Activated T-cell treated with anti-CD3 and anti-CD28 coated beads for 1 hour (primary cell): ENCODE data around the gene SORCS2.

Source experiments
- DNase-seq: peaks from one replicate; pipeline ENCODE4 v3.0.0-alpha.2; 2020; ENCODE audit warnings: low read depth

SORCS2 gene

DNA sequence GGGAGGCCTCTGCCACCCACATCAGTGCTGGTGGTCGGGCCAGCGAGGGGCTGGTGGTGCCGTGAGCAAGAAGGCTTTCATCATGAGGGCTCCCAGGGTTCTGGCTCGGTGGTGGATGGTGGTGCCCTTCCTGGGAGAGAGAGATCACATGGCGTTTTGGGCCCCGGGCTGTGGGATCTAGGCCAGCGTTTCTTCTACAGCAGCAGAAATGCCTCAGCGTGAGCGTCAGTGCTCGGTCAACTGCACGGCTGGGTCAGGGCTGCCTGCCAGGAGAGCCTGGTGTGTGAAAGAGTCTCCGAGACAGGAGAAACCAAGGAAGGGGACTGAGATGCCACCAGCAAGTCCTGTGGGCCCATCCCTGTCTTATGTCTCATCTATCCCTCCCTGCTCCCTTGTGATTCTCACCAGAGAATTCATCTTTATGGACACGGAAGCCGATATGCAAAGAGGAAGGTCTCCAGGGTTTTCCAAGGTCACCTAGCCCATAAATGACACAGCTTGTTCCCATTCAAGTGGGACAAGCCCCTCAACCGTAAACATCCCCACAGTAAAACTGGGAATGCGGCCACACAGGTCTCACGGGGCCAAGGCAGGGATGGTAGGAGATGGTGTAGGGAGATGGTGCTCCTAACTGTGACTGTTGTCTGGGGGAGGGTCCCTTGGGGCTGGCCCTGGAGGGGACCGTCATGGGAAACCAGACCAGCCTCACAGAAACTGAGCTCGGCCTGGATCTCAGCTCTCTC lies 99.2 kb downstream of the SORCS2 start:
- DNase-seq, result no peak

- DNase-seq, result no peak
Measured at GRCh38 chr4:7293703-7294102, 101.4 kb downstream of the SORCS2 start.

- DNase-seq, result no peak
Measured at GRCh38 chr4:7294176-7294756, 101.9 kb downstream of the SORCS2 start.

DNA sequence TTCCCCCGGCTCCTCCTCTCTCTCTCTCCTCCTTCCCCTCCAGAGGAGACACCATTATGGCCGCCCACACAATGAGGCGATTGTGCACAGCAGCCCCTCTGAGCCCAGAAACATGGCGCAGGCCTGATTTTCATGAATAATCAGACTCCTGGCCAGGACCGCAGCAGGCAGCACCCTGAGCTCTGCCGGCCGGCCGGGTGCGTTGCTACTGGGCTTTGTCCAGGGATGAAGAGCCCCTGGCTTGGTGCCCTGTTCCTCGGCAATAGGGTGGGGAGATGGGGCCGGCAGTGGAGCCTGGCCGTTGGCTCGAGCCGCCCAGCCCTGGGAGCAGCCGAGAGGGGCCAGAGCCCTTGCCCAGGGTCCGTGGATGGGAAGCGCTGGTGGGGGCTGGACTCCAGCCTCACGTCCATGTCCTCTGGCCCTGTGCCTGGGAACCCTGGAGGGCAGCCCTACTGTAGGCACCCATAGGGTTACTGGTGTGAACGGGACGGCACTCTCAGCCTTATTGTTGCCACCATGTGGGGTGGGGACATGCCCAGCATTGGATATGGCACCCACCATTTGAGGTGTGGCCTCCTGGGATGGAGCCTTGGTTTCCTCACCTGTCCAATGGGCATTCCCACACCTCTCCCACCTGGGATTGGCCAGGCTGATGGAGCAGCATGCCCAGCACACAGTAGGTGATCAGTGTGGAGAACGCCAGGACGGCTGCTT lies 103.0 kb downstream of the SORCS2 start:
- DNase-seq, result no peak

DNA sequence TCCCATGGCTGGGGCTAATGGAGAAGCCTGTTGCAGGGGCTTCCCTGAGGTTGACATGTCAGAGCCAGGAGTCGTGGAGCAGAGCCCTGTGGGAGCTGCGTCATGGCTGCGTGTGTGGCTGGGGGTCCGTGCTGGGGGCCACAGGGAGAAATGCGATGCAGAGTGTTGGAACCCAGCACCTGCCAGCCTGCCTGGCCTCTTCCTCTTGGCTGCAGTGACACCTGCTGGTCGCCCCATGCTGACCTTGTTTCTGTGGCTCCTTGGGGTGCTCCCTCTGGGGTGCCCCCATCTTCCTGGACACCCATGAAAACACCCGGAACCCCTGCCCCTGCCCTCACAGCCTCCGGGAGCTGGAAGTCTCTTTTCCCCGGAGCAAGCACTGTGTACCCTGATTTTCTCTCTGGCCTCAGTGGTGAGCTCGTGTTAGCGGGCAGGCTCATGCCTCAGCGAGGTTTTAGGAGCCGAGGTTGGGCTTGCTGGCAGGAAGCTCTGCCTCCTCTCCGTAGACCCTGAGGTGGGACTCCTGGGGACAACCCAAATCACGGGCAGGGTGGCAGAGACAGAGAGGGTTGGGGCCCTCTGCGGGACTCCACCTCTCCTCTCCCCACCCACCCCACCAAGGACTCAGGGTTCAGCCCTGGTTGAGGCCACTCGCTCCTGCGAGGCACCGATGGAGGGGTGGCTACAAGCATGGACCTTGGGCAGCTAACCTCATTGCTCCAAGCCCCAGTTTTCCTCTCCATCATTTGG lies 103.7 kb downstream of the SORCS2 start:
- DNase-seq, result no peak

DNA sequence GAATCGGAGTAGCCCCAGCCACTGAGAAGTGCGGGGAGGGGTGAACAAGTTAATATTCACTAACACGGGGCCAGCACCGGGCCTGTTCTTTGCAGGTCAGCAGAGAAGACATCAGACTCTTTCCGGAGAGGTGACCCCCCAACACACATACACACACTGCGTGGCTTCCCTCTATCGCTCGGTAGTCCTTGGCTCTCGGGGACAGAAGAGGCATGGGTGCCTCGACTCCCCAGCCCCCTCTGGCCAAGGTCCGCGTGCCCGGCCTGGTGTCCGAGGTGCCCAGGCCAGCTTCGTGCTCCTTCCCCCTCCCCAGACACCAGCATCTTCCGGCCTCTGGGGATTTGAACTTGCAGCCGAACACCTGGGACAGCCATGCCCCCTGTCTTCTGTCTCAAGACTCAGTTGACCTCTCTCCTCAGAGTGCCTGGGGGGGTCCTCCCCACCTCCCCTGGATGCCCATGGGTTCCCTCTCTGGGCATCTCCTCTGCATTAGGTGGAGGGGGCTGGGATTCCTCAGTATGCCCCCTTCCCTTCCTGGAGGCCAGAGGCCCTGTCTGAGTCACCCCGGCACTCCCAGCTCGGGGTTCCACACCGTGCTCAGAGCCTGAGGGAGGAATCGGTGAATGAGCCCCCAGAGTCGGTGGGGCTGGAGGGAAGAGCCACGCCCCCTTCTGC lies 104.5 kb downstream of the SORCS2 start:
- no peak for DNase-seq

- no peak for DNase-seq
Measured at GRCh38 chr4:7297374-7297773, 105.0 kb downstream of the SORCS2 start.

- no peak for DNase-seq
Measured at GRCh38 chr4:7297881-7298280, 105.5 kb downstream of the SORCS2 start.

DNA sequence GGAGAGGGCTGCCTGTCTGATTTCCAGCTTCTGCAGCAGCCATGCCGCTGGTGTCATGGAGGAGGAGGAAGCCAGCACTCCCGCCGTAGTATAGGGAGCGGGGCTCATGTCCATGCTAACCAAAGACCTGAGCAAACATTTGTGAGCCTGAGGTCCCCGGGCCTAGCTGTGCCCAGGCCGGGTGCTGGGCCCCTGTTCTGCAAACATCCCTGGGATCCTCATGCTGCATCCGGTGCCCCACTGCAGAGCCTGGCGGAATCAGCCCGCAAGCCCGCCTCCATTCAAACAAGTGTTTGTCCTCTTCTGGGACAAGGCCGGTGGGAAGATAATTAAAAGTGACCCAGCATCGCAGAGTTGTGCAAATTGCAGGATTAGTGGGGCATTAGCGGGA lies 106.3 kb downstream of the SORCS2 start:
- DNase-seq, result no peak

- no peak for DNase-seq
Measured at GRCh38 chr4:7299010-7299907, 106.9 kb downstream of the SORCS2 start.

- DNase-seq, result no peak
Measured at GRCh38 chr4:7299908-7300710, 107.8 kb downstream of the SORCS2 start.

GRCh38 chr4:7300711-7301095 lies 108.4 kb downstream of the SORCS2 start:
- DNase-seq, result no peak

GRCh38 chr4:7301126-7301785 lies 108.9 kb downstream of the SORCS2 start:
- no peak for DNase-seq

DNA sequence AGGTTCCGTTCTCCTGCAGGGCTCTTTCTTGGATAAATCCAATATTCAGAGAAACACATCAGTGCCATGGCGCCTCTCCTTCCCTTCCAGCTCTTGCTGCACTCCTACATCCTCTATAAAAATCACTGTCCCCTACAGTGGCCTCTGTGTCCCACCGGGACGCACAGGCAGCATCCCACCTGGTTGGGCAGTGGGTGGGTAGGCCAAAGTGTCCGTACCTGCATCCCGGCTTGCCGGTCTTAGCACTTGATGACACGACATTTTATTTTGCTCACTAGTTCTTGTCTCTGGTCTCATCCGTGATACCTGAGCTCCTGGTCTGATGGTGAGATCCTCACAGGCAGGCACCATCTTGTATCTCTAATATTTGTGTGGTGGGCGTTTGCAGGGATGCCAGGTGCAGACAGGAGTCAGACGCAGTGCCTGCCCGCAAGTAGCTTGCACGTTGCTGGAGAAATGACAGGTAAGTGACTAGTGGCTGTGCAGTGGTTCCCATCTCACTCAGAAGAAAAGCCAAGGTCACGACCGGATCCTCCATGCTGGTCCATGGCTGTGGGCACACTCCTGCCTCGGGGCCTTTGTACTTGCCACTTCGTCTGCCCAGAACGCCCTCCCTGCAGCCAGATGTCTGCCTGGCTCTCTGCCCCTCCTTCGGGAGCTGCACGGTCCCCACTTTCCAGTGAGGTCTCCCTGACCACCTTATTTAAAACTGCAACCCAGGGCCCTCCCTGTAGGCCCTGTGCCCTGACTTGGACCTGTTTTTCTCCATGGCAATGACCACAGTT lies 109.7 kb downstream of the SORCS2 start:
- no peak for DNase-seq

DNA sequence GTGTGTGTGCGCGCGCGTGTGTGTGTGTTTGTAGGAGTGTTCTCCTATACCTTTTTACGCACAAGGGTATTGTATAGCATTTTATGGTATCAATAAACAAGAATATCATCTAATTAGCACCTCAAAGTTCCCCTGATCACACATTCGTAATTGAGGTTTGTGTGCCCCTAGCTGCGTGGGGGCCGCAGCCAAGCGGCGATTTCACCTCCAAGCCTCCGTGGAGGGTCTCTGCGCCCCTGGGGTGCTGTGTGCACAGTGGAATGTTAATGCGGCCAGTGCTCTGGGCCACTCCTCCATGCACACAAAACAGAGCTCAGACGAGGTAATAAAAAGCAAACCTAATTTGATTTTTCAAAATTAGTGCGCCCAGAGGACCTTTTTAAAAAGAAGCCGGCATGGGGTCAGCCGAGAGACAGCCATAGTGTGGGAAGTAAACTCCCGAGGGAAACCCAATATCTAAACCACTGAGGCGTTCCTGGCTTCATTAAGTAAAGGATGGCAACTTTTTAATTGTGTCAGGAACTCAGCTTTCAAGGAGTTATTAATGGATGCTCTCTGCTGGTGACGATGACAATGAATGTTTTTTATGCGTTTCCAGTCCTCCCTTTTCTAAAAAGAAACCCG lies 110.6 kb downstream of the SORCS2 start:
- no peak for DNase-seq

DNA sequence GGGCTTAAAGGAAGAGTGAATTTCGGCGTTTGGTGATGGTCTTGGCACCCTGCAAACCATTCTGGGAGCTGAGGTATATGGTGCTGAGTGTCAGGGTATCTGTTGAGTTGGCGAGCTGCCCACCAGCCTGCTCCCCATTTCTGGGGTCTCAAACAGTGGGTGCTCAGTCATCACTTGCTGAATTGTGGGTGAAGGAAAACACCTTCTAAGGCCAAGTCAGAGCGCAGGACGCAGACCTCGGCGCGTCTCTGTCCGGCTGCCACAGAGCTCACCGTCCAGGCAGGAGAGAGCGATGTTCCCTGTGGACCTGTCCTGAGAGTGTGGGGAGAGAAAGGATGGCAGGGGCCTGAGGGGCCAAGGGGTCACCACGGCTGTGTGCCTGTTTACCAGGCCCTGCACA lies 111.2 kb downstream of the SORCS2 start:
- DNase-seq, result no peak

DNA sequence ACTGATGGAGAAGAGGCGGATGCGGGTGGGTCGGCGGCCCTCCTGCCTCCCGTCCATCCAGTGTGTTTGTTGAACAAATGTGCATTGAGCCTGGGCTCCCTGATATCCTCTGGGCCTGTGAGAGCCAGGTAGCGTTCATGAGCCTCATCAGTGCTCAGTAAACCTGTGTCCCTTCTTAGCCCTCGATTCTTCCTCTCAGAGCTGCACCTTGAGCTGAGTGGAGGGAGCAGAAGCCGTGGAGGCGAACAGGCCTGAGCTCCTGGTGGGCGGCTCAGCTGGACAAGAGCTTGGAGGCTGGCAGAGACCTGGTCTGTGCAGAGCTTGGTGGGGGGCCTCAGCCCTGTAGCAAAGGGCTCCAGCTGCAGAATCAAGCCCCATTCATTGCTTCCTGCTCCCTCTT lies 112.1 kb downstream of the SORCS2 start:
- no peak for DNase-seq
